Measurements from ENCODE around the gene ZNF705A. TPM values are rescaled to one million over a fixed set of nuclear protein-coding genes. Genes with fewer than 3 reads are reported as not detected.
"Not testable (repeated sequence)": the region's sequence is repeated elsewhere in the genome, so short reads cannot be mapped to it uniquely, and the experiment has no call there.

Gene ZNF705A
- total RNA-seq, 1 donor from 2014 or later, result not detected

GRCh38 chr12:8179989-8180585 is 23.3 kb downstream of the ZNF705A start:
- peak overlapping the region; percentile 52 for H3K4me3 Mint-ChIP-seq (ENCODE audit: unreplicated experiment)
- not testable (repeated sequence) for H3K9me3 Mint-ChIP-seq (ENCODE audit: unreplicated experiment); H3K4me1 Mint-ChIP-seq (ENCODE audit: unreplicated experiment); H3K36me3 Mint-ChIP-seq (ENCODE audit: low read depth, unreplicated experiment); H3K27ac Mint-ChIP-seq (ENCODE audit: unreplicated experiment); H3K27me3 Mint-ChIP-seq (ENCODE audit: unreplicated experiment)
- DNase-seq (ENCODE audit: low spot score), result peak; percentile 48
- TF ChIP-seq CTCF (IDR thresholded peaks at IDR 0.05; ENCODE audit: unreplicated experiment), result peak; percentile 73

DNA sequence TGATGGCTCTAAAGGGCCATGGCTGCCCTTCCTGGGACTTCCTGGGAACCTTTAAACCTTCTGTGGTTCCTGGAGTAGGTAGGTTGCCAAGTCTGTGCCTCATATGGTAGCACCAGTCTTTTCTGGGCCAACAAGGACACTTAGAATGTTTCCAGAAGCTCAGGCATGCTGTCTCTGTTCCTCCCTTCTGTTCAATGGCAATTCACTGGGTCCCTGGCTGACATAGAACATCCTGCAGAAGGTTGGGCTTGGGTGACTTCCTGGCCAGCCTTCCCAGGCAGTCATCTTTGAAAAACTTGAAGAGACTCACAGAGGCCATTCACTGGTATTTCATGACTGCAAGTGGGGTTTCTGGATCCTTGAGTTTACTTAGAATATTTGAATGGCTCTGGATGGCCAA is 24.5 kb downstream of the ZNF705A start:
- H3K4me1 Mint-ChIP-seq (ENCODE audit: unreplicated experiment); H3K9me3 Mint-ChIP-seq (ENCODE audit: unreplicated experiment); H3K36me3 Mint-ChIP-seq (ENCODE audit: low read depth, unreplicated experiment); DNase-seq (ENCODE audit: low spot score); H3K27ac Mint-ChIP-seq (ENCODE audit: unreplicated experiment); H3K27me3 Mint-ChIP-seq (ENCODE audit: unreplicated experiment): not testable (repeated sequence)
- H3K4me3 Mint-ChIP-seq (ENCODE audit: unreplicated experiment), result peak overlapping the region; percentile 65

- not testable (repeated sequence) for DNase-seq (ENCODE audit: low spot score); H3K9me3 Mint-ChIP-seq (ENCODE audit: unreplicated experiment); H3K36me3 Mint-ChIP-seq (ENCODE audit: low read depth, unreplicated experiment); H3K27ac Mint-ChIP-seq (ENCODE audit: unreplicated experiment); H3K4me1 Mint-ChIP-seq (ENCODE audit: unreplicated experiment); H3K27me3 Mint-ChIP-seq (ENCODE audit: unreplicated experiment); H3K4me3 Mint-ChIP-seq (ENCODE audit: unreplicated experiment)
Observed at GRCh38 chr12:8182923-8183322, 26.1 kb downstream of the ZNF705A start.

DNA sequence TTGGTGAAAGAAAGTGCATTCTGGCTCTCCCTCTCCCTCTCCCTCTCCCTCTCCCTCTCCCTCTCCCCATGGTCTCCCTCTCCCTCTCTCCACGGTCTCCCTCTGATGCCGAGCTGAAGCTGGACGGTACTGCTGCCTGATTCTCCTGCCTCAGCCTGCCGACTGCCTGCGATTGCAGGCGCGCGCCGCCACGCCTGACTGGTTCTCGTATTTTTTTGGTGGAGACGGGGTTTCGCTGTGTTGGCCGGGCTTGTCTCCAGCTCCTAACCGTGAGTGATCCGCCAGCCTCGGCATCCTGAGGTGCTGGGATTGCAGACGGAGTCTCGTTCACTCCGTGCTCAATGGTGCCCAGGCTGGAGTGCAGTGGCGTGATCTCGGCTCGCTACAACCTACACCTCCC is 26.5 kb downstream of the ZNF705A start:
- H3K4me1 Mint-ChIP-seq (ENCODE audit: unreplicated experiment); H3K36me3 Mint-ChIP-seq (ENCODE audit: low read depth, unreplicated experiment); DNase-seq (ENCODE audit: low spot score); H3K27ac Mint-ChIP-seq (ENCODE audit: unreplicated experiment); H3K4me3 Mint-ChIP-seq (ENCODE audit: unreplicated experiment); H3K9me3 Mint-ChIP-seq (ENCODE audit: unreplicated experiment); H3K27me3 Mint-ChIP-seq (ENCODE audit: unreplicated experiment): not testable (repeated sequence)

GRCh38 chr12:8184206-8184605 is 27.4 kb downstream of the ZNF705A start:
- H3K4me1 Mint-ChIP-seq (ENCODE audit: unreplicated experiment); H3K9me3 Mint-ChIP-seq (ENCODE audit: unreplicated experiment); H3K27me3 Mint-ChIP-seq (ENCODE audit: unreplicated experiment); H3K27ac Mint-ChIP-seq (ENCODE audit: unreplicated experiment); H3K36me3 Mint-ChIP-seq (ENCODE audit: low read depth, unreplicated experiment); H3K4me3 Mint-ChIP-seq (ENCODE audit: unreplicated experiment); DNase-seq (ENCODE audit: low spot score): not testable (repeated sequence)

DNA sequence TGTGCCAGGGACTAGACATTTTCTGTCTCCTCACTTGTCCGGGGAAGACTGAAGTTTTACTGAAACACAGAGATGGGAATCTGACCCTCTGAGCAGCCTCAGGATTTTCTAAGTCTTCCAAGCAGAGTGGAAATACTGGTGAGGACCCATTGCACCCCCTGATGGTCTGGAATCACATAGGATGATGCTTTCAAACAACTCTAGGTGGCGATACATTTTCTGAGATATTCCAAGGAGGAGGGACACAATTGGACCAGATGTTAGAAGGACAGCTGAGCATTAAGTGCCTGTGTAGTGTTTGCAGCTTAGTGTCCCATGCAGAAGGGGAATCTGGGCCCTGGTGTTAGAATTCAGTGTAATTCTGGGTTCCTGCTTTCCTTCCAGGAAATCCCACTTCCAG is 31.3 kb downstream of the ZNF705A start:
- H3K4me1 Mint-ChIP-seq (ENCODE audit: unreplicated experiment); H3K4me3 Mint-ChIP-seq (ENCODE audit: unreplicated experiment): not testable (repeated sequence)

GRCh38 chr12:8197685-8198308 is 41.0 kb downstream of the ZNF705A start:
- not testable (repeated sequence) for H3K27me3 Mint-ChIP-seq (ENCODE audit: unreplicated experiment); H3K36me3 Mint-ChIP-seq (ENCODE audit: low read depth, unreplicated experiment); H3K4me3 Mint-ChIP-seq (ENCODE audit: unreplicated experiment); DNase-seq (ENCODE audit: low spot score); H3K27ac Mint-ChIP-seq (ENCODE audit: unreplicated experiment); H3K9me3 Mint-ChIP-seq (ENCODE audit: unreplicated experiment); H3K4me1 Mint-ChIP-seq (ENCODE audit: unreplicated experiment)

More for the DNA sequence above, 31.3 kb downstream of the ZNF705A start:
- not testable (repeated sequence) for H3K27me3 Mint-ChIP-seq (ENCODE audit: unreplicated experiment); H3K9me3 Mint-ChIP-seq (ENCODE audit: unreplicated experiment); DNase-seq (ENCODE audit: low spot score); H3K27ac Mint-ChIP-seq (ENCODE audit: unreplicated experiment); H3K36me3 Mint-ChIP-seq (ENCODE audit: low read depth, unreplicated experiment)

DNA sequence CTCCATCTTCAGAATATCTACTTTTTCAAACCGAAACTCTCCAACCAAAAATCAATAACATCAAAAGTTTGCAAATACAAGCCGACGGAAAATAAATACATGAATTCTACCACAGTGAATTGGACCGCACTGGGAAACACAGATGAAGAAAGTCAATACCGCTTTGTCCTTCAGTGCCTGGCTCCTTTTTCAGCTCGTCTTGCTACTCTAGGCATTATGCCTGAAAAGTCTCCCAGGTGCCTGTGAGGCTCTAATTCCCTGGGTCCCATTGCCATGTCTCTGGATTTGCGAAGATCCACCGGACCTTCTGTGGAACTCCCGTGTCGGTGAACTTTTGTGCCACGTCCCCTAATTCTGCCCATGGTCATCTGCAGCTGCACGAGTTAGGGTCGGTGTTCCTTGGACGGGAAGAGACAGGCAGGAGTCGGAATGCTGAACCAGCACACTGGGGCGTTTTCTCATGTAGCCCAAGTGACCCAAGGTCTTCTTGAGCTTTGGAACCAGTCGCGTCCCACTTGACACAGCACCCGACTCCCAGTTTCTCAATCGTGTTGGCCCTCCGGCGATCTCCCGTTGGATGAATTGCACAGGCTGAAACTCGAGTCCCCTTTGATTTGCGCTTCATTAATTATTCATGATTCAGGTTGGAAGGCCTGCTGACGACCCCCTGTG is 62.0 kb downstream of the ZNF705A start:
- not testable (repeated sequence) for H3K36me3 Mint-ChIP-seq (ENCODE audit: low read depth, unreplicated experiment); H3K4me3 Mint-ChIP-seq (ENCODE audit: unreplicated experiment); DNase-seq (ENCODE audit: low spot score); H3K9me3 Mint-ChIP-seq (ENCODE audit: unreplicated experiment); H3K27me3 Mint-ChIP-seq (ENCODE audit: unreplicated experiment); H3K4me1 Mint-ChIP-seq (ENCODE audit: unreplicated experiment)
- peak overlapping the region; percentile 42 for H3K27ac Mint-ChIP-seq (ENCODE audit: unreplicated experiment)

- not testable (repeated sequence) for H3K27ac Mint-ChIP-seq (ENCODE audit: unreplicated experiment)
Observed at GRCh38 chr12:8221375-8221774, 64.6 kb downstream of the ZNF705A start.

GRCh38 chr12:8221844-8222243 is 65.0 kb downstream of the ZNF705A start:
- not testable (repeated sequence) for H3K4me3 Mint-ChIP-seq (ENCODE audit: unreplicated experiment); H3K9me3 Mint-ChIP-seq (ENCODE audit: unreplicated experiment); H3K4me1 Mint-ChIP-seq (ENCODE audit: unreplicated experiment)

More at GRCh38 chr12:8221375-8221774, 64.6 kb downstream of the ZNF705A start:
- not testable (repeated sequence) for H3K4me3 Mint-ChIP-seq (ENCODE audit: unreplicated experiment); H3K4me1 Mint-ChIP-seq (ENCODE audit: unreplicated experiment); H3K36me3 Mint-ChIP-seq (ENCODE audit: low read depth, unreplicated experiment); H3K9me3 Mint-ChIP-seq (ENCODE audit: unreplicated experiment); DNase-seq (ENCODE audit: low spot score); H3K27me3 Mint-ChIP-seq (ENCODE audit: unreplicated experiment)

DNA sequence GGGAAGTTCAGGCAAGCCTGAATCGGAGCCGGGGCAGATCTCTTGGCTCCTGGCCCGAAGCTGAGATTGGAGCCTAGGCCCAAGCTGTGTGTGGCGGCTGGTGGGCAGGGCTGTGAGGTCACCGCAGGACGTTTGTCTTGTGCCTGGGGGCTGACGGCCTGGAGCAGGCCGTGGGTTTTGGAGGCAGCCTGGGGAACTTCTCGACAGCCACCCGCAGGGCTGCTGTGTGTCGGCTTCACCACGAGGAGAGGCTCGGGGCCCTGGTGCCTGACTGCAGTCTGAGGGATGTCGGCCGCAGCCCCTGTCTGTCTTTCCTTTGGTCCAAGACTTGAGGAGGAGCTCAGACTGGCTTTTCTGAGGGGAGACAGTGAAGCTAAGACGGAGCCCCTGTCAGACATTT is 65.5 kb downstream of the ZNF705A start:
- not testable (repeated sequence) for H3K4me1 Mint-ChIP-seq (ENCODE audit: unreplicated experiment); H3K27ac Mint-ChIP-seq (ENCODE audit: unreplicated experiment); H3K27me3 Mint-ChIP-seq (ENCODE audit: unreplicated experiment); H3K36me3 Mint-ChIP-seq (ENCODE audit: low read depth, unreplicated experiment); H3K4me3 Mint-ChIP-seq (ENCODE audit: unreplicated experiment); DNase-seq (ENCODE audit: low spot score); H3K9me3 Mint-ChIP-seq (ENCODE audit: unreplicated experiment)

More at GRCh38 chr12:8221844-8222243, 65.0 kb downstream of the ZNF705A start:
- H3K27me3 Mint-ChIP-seq (ENCODE audit: unreplicated experiment); DNase-seq (ENCODE audit: low spot score); H3K36me3 Mint-ChIP-seq (ENCODE audit: low read depth, unreplicated experiment); H3K27ac Mint-ChIP-seq (ENCODE audit: unreplicated experiment): not testable (repeated sequence)
